GM18505 (cell line): ENCODE data around the gene IKZF1.

ENCODE experiments used
- ATAC-seq: cut with Tn5 transposase; IDR thresholded peaks from one replicate; pipeline ENCODE4 v1.9.1; 2021; ENCODE audit not compliant: unreplicated experiment
- POLR2A ChIP-seq: IDR thresholded peaks from 4 replicates; pipeline ENCODE4 v1.6.1; 2011; ENCODE audit warnings: borderline replicate concordance; ENCODE audit not compliant: insufficient read depth, insufficient read length; ENCODE audit errors: extremely low read depth

Gene IKZF1

GRCh38 chr7:50367100-50367499 is 62.6 kb downstream of the IKZF1 start:
- TF ChIP-seq POLR2A: no peak
- ATAC-seq: no peak

DNA sequence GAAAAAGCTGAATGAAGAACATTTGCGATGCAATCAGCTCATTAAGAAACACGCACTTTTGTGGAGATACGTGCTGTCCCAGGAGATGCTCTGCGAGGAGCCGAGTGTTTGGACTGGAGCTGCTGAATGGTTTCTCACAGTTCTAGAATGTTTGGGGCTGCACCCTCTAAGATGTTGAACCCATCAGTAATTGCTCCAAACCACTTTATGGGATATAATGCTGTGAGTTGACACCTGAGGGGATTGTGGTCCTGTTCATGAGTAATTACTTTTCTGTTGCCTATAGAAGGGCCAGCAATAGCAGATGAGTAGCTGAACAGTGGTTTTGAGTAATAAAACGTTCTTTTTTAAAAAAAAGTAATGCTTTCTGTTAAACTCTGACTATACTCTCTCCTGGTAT is 63.1 kb downstream of the IKZF1 start:
- no peak for TF ChIP-seq POLR2A
- ATAC-seq: no peak

DNA sequence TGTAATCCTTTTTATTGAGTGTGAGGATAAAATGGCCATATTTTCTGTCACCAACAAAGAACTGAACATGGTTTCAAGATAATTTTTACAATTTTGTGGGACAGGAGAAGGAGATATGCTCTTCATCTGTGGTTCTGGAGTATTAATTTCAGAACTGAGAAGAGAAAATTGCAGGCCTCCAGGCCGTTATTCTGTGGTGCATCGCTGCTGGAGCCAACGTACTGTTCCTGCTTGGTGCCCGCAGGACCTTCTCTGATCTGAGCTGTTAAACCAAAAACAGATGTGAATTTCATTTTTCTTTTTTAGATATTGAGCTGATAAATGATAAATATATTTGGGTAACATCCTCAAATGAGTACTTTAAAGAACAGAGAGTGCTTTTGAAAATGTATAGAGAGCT is 63.9 kb downstream of the IKZF1 start:
- ATAC-seq: no peak
- no peak for TF ChIP-seq POLR2A

DNA sequence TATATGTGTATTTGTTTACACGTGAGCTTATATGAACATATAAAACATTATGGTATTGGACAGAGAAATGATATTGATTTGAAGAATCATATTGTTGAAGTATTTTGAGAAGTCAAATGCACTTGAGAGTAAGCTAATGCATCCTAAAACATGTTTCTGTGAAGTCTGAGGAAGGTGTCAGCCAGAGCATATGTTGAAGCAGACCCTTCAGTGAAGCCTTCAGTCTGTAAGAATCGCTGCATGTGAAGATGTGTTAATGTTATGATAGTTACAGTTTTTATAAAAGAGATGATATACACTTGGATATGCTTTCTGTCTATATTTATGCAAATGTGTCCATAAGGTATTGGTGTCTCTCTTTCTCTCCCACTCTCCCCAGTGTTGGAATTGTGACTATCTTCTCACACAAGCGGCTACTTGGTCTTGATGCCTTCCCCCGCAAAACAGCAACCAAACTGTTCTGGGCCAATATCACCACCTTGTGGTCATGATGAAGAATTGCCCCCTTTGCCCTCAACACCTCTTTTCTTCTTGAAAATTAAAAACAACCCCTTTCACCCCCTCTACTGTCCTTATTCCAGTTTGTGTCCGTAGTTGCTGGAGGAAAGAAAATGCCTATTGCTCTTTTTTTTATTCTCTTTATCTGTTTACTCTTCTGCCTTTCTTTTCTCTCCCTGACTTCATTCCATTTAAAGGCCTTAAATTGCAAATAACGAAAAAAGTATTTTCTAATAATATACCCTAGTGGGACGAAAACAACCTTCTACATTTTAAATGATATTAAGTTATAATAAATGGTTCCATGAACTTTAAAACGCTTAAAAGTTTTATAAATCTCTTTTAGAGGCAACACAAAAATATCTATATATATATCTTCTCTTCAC is 64.9 kb downstream of the IKZF1 start:
- TF ChIP-seq POLR2A: no peak
- ATAC-seq: no peak

DNA sequence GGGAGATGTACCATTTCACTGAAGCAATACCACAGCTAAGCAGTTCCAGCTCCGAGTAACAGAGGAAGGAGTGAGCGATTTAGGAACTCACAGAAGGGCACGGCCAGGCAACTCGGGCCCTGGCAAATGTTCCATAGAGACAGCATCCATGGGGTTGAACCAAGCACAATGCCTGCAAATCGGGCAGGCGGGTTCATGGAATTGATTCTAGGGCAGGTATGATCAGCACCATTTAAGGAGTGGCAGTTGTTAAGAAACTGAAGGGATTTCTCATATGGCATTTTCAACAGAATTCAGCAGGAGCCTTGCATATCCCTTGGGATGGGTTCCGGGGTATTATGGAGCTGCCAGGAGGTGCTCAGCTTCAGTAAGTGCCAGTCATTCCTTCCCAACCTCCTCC is 66.4 kb downstream of the IKZF1 start:
- ATAC-seq: no peak
- TF ChIP-seq POLR2A: no peak

DNA sequence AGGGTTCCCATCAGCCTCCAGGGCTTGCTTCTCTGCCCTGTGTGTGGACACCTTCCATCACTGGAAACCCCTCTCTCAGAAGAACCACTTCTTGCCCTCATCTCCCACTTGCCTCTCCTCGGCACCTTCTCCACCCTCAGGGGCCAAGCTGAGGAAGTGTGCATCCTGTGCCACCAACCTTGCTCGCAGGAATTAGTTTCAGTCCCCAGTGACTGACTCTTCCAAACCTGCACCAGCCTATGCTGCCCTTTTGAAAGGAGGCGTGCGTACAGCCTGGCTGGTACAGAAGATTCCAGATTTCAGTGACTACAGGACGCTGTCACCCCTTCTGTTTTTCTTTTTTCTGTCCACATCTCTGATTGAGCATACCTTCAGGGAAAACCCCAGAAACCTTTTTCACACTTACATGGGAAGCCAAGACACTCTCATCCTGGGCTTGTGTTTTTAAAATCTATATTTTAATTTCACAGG is 67.1 kb downstream of the IKZF1 start:
- no peak for ATAC-seq
- TF ChIP-seq POLR2A: no peak

GRCh38 chr7:50372923-50373322 is 68.4 kb downstream of the IKZF1 start:
- ATAC-seq: no peak
- TF ChIP-seq POLR2A: no peak

DNA sequence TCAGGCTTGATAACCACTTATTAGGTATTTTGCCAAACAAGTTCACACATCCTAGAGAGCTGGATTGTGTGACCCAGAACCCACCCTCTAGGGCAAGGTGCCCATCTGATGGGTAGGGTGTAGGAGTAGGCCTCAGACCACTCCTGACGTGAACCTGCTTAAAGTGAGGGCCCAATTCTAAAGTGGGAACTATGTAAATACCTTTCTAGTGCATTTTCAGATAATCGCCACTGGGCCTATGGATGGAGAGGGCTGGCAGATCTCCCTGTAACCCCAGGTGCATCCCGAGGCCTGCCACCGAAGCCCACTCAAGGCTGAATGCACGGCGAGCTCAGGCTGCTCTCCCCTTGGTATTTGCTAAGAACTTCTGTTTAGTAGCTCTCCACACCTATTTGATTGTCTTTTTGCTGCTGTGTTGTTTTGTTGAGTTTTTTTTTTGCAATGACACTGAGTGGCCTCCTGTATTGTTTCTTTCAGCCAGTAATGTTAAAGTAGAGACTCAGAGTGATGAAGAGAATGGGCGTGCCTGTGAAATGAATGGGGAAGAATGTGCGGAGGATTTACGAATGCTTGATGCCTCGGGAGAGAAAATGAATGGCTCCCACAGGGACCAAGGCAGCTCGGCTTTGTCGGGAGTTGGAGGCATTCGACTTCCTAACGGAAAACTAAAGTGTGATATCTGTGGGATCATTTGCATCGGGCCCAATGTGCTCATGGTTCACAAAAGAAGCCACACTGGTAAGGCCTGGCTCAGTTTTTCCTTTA is 71.7 kb downstream of the IKZF1 start:
- no peak for ATAC-seq
- no peak for TF ChIP-seq POLR2A

DNA sequence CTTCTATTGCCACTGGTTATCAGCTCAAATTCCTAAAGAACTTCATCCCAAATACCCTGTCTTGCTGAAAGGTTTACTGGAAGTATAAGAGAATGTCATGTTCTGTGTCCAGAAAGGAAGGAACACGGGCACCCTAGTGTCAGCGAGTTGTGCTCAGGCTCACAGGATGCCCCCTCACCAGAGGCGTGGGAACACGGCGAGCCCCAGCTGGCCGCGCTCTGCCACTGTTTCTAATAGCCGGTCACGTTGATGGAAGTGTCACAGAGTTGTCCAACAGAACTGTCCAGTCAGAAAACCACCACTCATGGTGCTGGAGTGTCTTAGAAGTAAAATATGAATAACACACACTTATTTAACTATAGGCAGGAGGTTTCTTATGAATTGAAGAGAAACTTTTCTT is 72.8 kb downstream of the IKZF1 start:
- TF ChIP-seq POLR2A: no peak
- ATAC-seq: no peak

- TF ChIP-seq POLR2A: no peak
- ATAC-seq: no peak
These were observed 74.6 kb downstream of the IKZF1 start for GRCh38 chr7:50379082-50379481.

DNA sequence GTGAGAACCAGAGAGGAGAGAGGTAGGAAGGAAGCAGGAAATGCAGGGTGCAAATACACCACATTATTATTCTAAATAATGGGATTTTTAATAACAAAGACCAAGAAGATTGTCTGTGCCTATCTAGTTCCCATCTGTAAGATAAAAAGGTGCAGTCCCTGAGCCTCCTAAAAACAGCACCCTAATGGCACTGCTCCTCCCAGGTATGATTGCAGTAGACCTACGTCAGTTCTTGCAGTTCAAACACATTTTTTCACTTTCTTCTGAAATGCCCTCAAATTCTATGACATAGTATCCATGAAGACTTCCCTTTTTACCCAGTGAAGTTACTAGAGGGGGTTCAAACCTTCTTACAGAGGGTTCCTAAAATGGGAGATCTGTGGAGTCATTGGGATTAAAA is 75.0 kb downstream of the IKZF1 start:
- ATAC-seq: no peak
- no peak for TF ChIP-seq POLR2A

DNA sequence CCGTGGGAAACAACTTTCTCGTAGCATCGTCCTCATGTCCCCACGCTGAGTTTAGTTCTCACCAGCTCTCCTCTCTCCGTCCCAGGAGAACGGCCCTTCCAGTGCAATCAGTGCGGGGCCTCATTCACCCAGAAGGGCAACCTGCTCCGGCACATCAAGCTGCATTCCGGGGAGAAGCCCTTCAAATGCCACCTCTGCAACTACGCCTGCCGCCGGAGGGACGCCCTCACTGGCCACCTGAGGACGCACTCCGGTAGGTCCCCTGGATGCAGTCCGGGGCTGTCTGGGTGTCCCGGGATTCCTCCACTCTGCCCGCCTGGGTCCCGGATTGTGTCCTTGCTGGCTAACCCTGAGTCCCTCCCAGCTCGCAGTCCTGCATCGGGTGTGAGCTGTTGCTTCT is 77.9 kb downstream of the IKZF1 start:
- TF ChIP-seq POLR2A: no peak
- no peak for ATAC-seq

DNA sequence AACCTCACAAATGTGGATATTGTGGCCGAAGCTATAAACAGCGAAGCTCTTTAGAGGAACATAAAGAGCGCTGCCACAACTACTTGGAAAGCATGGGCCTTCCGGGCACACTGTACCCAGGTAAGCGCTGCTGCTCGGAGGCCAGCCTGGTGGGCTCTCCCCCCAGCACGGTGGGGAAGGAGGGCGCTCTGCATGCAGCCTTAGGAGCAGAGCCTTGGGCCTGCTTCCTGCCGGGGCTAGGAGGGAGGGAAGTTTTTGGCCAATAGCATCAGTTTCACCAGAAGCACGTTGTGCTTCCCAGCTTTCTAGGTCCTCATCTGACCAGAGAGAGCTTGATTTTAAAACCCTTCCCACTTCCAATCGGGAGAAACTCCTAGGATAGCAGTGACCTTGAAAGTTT is 82.8 kb downstream of the IKZF1 start:
- ATAC-seq: no peak
- TF ChIP-seq POLR2A: no peak

DNA sequence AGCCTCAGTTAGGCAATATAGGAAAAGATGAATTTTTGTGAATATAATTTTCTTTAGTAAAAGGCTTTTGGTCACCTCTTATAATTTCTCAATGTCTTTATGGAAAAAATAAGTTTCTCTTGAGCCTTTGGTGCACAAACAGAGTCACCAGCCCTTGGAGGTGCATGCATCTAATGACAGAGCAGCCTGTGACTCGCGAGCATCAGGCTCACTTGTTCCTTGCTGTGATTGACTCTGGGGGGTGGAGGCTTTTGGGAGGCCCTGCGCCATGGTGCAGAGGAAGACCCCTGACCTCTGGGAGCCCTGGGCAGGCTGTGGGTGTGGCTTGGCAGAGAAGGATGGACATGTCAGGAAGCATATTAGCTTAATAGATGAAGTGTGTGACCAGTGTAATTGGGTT is 85.4 kb downstream of the IKZF1 start:
- no peak for TF ChIP-seq POLR2A
- no peak for ATAC-seq

DNA sequence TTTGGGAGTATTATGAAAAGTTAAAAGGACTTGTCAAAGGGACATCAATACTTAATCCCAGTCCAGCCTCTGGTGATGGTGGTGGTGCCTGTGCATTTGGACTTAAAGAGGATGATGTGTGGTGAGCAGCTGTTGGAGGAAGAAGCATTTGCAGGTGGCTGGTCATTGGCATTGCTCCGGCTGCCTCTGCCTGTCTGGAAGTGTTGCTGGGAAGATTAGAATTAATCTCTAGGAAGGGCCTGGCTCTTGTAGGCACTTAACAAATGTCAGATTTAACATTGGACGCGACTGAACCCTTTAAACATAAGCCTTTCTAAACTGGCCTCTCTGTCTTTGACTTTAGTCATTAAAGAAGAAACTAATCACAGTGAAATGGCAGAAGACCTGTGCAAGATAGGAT is 86.9 kb downstream of the IKZF1 start:
- ATAC-seq: no peak
- TF ChIP-seq POLR2A: no peak

- no peak for TF ChIP-seq POLR2A
These were observed 88.6 kb downstream of the IKZF1 start for GRCh38 chr7:50393076-50393475.

More at GRCh38 chr7:50393076-50393475, 88.6 kb downstream of the IKZF1 start:
- no peak for ATAC-seq
